ENCODE measurements around the gene SENP3.
"Not testable (repeated sequence)": the region's sequence is repeated elsewhere in the genome, so short reads cannot be mapped to it uniquely, and the experiment has no call there.

Gene SENP3

GRCh38 chr17:7588553-7589203, 27.0 kb downstream of the SENP3 start:
- no peak for DNase-seq
- in situ Hi-C loops (cut with HindIII; ENCODE audit: low pct_ligation_motif_present, low pct_unique_long_range_greater_than_20kb, low sequenced_read_pairs): no loop called here

DNA sequence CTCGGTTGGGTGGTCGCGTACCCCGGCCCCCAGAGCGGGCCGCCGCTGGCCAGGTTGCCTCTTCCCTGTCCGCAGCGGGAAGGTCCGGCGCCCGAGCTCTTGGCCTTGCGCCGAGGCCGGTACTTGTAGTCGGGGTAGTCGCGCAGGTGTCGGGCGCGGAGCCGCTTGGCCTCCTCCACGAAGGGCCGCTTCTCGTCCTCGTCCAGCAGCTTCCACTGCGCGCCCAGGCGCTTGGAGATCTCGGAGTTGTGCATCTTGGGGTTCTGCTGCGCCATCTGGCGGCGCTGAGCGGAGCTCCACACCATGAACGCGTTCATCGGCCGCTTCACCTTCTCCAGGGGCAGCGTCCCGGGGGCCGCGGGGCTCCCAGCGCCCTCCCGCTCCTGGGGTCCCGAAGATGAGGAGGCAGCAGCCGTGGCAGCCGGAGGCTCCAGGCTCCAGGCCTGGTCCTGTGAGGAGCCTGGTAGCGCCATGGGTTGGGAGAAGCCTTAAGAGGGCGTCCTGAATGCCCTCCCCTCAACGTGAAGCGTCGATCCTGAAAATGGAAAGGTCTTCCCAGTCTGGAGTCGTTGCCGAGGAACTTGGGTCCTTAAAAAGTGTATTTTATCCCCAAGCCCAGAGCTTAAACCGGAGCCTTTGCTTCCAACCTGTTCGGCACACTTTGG, 27.6 kb downstream of the SENP3 start:
- in situ Hi-C loops (cut with HindIII; ENCODE audit: low pct_ligation_motif_present, low pct_unique_long_range_greater_than_20kb, low sequenced_read_pairs): no loop called here
- DNase-seq: peak; percentile 85

DNA sequence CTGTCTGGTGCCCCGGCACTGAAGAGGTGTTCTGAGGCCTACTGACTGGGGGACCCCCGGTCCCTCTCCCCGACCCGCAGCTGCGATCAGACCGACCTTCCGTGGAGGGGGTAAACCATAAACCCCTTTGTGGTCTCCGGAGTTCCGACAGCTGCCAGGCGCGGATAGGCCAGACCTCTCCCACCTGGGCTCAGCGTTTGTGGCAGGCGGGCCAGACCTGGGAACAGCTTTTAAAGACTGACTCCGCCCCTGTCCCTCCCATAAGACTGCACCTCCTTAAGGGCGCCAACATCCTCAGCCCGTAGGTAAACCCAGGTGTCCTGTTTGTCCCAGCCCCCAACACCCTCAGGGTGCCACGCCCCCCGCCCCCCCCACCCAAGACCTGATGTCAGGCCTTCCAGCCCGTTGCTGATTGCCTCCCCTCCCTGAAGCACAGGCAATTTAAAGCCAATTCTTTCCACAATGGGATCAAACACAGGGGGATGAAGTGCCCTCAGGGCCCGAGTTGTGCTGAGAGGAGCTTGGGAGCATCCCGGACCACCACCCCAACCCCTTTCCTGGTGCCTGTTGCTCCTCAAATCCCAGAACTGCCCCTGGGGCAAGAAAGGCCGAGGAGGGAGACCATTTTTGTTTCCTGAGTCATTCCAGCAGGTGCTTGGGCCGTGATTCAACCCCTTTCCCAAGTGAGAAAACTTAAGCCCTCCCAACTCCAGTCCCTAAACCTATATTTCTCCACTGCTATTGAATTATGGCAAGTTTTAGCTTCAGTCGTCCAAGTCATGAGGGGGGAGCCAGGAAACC, 28.4 kb downstream of the SENP3 start, which contains the start of gene SOX15:
Gene SOX15, minus strand, starts transcription at position 204 of the 801 bp plus-strand sequence. CDS start 418 bp downstream, outside the sequence.
- in situ Hi-C loops (cut with HindIII; ENCODE audit: low pct_ligation_motif_present, low pct_unique_long_range_greater_than_20kb, low sequenced_read_pairs): no loop called here
- peak; percentile 76 for DNase-seq

DNA sequence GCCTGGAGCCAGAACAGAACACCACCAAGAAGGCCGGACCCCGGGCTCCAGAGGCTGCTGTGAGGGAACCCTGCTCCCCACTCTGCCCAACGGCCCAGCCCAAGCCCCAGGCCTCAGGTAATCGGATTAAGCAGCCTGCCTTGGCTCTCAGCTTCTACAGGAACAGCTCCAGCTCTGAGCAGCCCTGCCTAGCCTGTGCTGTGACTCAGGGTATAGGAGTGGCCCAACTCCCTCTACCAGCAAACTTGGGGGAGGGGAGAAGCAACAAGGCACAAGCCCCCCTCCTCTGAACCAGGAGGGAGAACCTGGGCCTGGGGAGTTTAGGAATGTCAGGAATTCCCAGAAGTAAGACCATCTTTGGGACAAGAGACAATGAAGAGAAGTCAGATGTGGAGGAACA, 29.0 kb downstream of the SENP3 start:
- in situ Hi-C loops (cut with HindIII; ENCODE audit: low pct_ligation_motif_present, low pct_unique_long_range_greater_than_20kb, low sequenced_read_pairs): no loop called here
- DNase-seq: peak; percentile 68

GRCh38 chr17:7591596-7591995, 29.9 kb downstream of the SENP3 start:
- no peak for DNase-seq
- in situ Hi-C loops (cut with HindIII; ENCODE audit: low pct_ligation_motif_present, low pct_unique_long_range_greater_than_20kb, low sequenced_read_pairs): no loop called here

- in situ Hi-C loops (cut with HindIII; ENCODE audit: low pct_ligation_motif_present, low pct_unique_long_range_greater_than_20kb, low sequenced_read_pairs): no loop called here
- DNase-seq: no peak
These were observed 30.8 kb downstream of the SENP3 start for GRCh38 chr17:7592422-7593021.

- DNase-seq: no peak
- in situ Hi-C loops (cut with HindIII; ENCODE audit: low pct_ligation_motif_present, low pct_unique_long_range_greater_than_20kb, low sequenced_read_pairs): no loop called here
These were observed 31.6 kb downstream of the SENP3 start for GRCh38 chr17:7593296-7593695.

DNA sequence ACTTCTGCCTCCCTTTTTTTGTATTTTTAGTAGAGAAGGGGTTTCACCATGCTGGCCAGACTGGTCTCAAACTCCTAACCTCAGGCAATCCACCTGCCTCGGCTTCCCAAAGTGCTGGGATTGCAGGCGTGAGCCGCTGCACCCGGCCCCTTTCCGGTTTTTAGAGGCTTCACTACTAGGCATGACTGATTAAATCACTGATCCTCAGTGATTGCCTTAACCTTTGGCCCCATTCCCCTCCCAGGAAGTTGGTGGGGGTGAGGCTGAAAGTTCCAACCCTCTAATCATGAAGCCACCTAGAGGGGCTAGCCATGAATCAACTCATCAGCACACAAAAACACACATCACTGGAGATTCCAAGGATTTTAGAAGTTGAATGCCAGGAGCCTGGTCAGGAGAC, 35.8 kb downstream of the SENP3 start:
- in situ Hi-C loops (cut with HindIII; ENCODE audit: low pct_ligation_motif_present, low pct_unique_long_range_greater_than_20kb, low sequenced_read_pairs): not testable (repeated sequence)

DNA sequence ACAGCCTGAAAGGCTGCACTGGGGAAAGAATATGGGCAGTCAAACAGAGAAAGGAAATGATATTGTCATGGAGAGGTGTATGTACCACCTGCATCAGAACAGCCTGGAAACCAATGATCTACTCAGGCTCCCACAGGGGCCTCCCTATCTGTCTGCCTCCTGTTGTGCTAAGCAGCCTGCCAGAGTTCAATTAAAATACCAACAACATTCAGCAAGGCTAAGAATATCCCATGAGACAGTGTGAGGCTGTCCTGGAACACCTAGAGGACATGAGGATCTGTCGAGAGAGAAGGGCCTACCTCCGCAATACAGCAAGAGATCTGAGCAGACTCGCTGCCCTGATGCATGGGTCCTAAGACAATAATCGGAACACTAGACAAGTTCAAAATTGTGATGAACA, 44.6 kb downstream of the SENP3 start:
- in situ Hi-C loops (cut with HindIII; ENCODE audit: low pct_ligation_motif_present, low pct_unique_long_range_greater_than_20kb, low sequenced_read_pairs): no loop called here
- DNase-seq: no peak

More for the DNA sequence above, 35.8 kb downstream of the SENP3 start:
- not testable (repeated sequence) for DNase-seq

DNA sequence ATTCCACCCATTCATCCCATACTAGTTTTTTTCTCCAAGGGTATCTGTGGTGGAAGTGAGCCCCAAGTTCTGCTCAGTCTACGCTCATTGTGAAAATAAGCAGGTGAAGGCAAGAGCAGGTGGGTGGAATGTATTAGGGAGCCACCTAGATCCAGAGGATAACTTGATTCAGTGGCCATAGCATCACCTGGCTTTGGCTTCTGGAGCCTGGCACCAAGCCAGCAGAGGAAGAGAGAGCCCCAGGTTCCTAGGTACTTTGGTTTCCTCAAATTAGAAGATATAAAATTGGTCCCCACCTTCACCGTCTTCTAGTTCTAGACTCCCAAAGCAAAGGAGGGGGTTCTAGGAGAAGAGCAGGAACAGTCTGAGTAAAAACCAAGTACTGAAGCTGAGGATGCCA, 48.9 kb downstream of the SENP3 start:
- DNase-seq: no peak
- in situ Hi-C loops (cut with HindIII; ENCODE audit: low pct_ligation_motif_present, low pct_unique_long_range_greater_than_20kb, low sequenced_read_pairs): no loop called here

DNA sequence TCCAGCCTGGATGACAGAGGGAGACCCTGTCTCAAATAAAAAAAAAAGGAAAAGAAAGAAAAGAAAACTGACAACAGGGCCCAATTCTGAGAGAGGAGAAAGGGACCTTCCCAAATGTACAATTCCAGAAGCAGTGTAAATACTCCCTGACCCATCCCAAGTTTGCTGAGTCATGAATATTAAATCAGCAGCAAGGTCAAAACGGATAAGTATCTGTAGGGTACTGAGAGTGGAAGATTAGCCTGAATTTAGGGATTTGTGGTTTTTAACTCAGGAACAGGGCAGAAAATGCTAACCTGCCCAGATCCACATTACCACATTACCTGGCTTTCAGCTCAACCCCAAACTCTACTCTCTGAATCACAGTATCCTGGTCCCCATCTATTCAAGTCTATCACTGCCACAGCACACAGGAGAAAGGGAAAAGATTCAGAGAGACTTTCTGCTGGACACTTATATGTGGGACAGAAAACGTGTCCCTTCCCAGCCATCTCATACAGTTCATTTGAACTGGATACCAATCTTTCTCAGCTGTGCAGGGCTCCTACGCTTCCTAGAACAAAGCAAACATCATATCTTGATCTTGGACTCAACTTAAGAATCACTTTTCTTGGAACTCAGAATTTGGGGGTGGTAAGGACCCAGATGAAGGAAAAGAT, 50.0 kb downstream of the SENP3 start:
- in situ Hi-C loops (cut with HindIII; ENCODE audit: low pct_ligation_motif_present, low pct_unique_long_range_greater_than_20kb, low sequenced_read_pairs): no loop called here
- no peak for DNase-seq

DNA sequence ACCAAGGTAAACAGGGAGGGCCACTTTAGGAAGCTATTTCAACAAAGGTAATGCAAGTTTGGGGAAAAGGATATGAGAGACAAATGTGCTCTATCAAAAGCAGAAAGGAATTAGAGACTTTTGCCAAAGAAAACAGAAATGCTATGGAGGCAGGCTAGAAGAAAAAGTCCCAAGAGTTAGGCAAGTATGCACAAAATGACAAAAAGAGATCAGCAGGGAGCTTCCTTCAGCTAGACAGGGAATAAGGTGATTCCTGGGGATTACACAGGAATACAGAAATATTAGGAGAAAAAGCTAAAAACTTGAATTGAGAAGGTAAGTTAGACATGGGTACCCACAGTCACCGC, 50.5 kb downstream of the SENP3 start:
- in situ Hi-C loops (cut with HindIII; ENCODE audit: low pct_ligation_motif_present, low pct_unique_long_range_greater_than_20kb, low sequenced_read_pairs): no loop called here
- no peak for DNase-seq

GRCh38 chr17:7613769-7614424, 52.2 kb downstream of the SENP3 start:
- DNase-seq: peak; percentile 50
- in situ Hi-C loops (cut with HindIII; ENCODE audit: low pct_ligation_motif_present, low pct_unique_long_range_greater_than_20kb, low sequenced_read_pairs): no loop called here

- in situ Hi-C loops (cut with HindIII; ENCODE audit: low pct_ligation_motif_present, low pct_unique_long_range_greater_than_20kb, low sequenced_read_pairs): no loop called here
These were observed 52.9 kb downstream of the SENP3 start, which contains the start of gene FXR2 for GRCh38 chr17:7614425-7615264. TSS of gene FXR2 (minus strand) at chr17:7614897. CDS start at chr17:7614532, 365 bp downstream.

GRCh38 chr17:7615265-7615747, 53.6 kb downstream of the SENP3 start:
- DNase-seq: no peak
- in situ Hi-C loops (cut with HindIII; ENCODE audit: low pct_ligation_motif_present, low pct_unique_long_range_greater_than_20kb, low sequenced_read_pairs): no loop called here

More at GRCh38 chr17:7614425-7615264, 52.9 kb downstream of the SENP3 start, which contains the start of gene FXR2:
- DNase-seq: peak; percentile 99

DNA sequence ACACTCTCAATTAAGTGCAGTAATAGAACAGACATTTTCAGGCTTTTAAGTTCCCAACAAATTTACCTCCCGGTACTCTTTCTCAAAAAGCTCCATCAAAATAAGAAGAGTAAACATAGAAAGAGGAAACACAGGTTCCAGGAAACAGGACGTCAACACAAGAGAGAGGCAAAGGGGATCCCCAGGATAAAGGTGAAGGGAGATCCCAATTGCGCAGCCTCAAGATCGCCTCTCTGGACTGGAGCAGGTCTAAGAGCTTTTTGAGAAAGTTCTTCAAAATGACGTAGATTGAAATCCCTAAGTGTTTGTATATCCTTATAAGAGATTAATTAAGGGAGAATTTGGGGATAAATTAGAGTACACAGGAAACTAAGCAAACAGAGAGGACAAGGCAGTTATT, 56.9 kb downstream of the SENP3 start:
- in situ Hi-C loops (cut with HindIII; ENCODE audit: low pct_ligation_motif_present, low pct_unique_long_range_greater_than_20kb, low sequenced_read_pairs): no loop called here
- no peak for DNase-seq

- in situ Hi-C loops (cut with HindIII; ENCODE audit: low pct_ligation_motif_present, low pct_unique_long_range_greater_than_20kb, low sequenced_read_pairs): no loop called here
- no peak for DNase-seq
These were observed 59.1 kb downstream of the SENP3 start for GRCh38 chr17:7620835-7621234.
